Left ventricle myocardium superior (tissue), 1 donor: ENCODE results near the gene SELENOP. TPM values are rescaled to one million over a fixed set of nuclear protein-coding genes. Genes with fewer than 3 reads are reported as not detected.

ENCODE experiments used
- ATAC-seq: fragments of 200-7000 bp; cut with Tn5 transposase; one replicate; pipeline ENCODE4 v1.9.1; 2020; ENCODE audit warnings: mild to moderate bottlenecking, moderate library complexity
- DNase-seq: peaks from one replicate; pipeline ENCODE4 v3.0.0-alpha.2; 2020
- intact Hi-C: fragments of 100-400 bp; cut with micrococcal nuclease; formaldehyde crosslinking; loops from one replicate; pipeline ENCODE4 v1.11.0; 2022
- total RNA-seq: library from RNA; stranded (reverse); fragmentation: NEBNext Ultra II Directional; extraction: Animal tissue kit (Norgen Biotek cat#: 25700); gene quantifications from one replicate; pipeline ENCODE4 v1.2.1, GENCODE V29; 2021
- donor health status: DM: no; HTN: yes; CAD: no; lungs with severe emphysema.

SELENOP gene
- total RNA-seq, 1 donor from 2014 or later = 297 TPM

DNA sequence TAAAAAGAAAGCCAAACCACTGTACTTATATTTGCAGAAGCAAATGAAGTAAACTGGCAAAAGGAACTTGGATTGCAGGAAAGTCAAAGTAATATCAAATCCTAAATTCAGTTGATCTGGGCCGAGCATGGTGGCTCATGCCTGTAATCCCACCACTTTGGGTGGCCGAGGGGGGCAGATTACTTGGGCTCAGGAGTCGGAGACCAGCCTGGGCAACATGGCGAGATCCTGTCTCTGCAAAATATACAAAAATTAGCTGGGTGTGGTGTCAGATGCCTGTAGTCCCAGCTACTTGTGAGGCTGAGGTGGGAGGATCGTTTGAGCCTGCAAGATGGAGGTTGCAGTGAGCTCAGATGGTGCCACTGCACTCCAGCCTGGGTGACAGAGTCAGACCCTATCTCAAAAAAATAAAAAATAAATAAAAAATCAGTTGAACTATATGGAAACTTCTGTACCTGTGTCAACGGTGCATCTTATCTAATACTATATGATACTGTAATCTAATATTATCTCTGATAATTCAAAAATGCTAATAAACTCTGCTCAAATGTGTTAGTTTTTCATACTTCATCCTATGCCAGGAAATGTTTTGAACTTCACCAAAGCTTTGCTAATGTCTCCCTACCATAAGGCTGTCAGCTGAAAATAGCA, 10.1 kb downstream of the SELENOP start:
- intact Hi-C loops = no loop called here
- ATAC-seq (no peak), DNase-seq (no peak)

DNA sequence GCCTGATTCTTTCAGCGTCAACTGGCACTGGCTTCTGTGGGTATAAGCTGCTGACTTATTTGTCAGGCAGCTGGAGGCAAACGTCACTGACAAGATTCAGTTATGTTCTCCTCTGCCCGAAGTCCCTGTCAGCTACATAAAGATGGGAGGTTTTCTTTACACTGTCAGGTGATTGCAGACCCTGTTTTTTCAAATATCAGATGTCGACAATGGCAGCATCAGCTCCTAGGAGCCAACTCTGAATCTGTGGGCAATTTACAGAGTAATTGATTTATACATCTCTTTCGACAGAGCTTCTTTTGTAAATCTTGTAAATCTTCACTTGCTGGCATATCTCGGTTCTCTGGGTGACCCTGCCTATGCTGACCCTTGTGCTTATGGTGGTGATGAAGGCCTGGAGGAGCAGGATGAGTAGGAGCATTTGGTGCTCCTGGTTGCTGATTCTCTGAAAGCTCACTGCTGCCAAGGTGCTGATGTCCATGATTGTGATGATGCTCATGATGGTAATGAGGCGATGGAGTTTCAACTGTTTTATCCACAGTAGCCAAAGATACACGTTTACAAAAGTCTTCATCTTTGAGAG, 10.9 kb downstream of the SELENOP start:
- intact Hi-C loops = no loop called here
- DNase-seq = no peak
- ATAC-seq = no peak

DNA sequence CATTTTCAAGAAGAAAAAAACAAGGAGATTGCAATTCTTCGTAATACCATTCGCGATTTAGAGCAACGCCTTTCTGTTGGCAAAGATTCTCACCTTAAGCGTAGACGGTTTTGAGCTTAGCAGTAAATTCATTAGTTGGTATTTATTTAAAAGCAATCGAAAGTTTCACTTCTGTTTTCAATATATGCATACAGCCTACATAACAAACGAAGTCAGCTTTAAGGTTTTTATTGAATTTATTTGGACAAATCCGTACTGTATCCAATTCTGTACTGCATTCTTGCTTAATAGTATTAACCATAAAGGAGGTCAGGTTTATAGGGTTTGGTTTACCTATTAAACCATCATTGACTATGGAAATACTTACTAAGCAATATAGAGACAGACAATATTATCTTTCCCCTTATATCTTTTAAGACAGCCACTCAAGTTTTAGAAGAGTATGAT, 12.0 kb downstream of the SELENOP start:
- no peak for DNase-seq
- no peak for ATAC-seq
- intact Hi-C loops = no loop called here

DNA sequence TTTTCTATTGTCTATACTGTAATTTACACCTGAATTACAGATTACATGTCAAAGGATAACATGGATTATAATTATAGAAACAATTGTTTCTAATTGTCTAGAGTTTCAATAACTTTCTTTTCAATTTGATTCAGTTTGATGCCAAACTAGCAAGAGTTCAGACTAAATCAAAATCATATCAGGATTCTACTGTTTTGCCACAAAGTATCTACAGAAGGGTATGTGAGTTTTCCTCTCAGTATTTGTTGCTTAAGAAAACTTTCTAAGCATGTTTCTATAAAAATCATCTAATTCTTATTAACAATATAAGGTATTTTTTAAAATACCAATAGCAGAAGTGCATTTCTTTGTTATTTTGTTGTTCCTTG, 12.5 kb downstream of the SELENOP start:
- intact Hi-C loops = no loop called here
- ATAC-seq = no peak

DNA sequence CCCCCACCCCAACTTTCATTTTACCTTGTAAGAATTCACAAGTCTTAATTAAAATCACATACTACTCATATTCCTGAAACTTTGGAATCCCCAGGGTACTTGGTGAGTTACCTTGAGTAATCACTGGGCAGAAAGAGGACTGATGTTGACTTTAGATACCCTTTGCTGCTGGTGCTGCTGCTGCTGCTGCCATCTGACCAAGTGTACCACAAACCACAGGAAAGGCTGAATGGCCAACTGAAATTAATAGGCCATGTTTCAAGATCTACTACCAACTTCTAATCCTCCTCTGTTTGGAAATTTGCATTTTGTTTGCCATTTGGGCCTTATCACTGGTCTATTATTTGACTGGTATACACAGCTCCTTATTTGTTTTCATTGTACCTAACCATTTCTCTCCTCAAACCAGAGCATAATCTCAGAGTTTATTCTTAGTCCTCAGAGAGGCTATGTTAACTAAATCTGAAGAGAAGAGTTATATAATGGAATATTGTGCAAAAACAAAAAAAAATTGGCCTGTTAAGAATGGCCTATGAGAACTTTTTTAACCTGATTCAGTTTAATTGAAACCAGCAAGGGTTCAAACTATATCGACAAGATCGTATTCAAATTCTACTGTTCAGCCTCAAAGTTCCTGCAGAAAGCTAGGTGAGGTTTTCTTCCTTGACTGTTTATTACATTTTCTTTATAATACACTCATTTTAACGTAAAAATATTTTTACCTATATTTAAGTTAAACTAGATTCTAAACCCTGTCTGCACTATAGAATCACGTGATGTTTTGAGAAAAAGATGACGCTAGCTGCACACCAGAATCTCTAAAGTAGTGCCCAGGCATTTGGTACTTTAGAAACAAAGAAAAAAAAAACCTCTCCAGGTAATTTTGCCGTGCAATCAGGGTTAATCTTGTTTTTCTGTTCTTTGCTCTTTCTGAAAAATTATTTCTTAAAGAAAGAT, 13.1 kb downstream of the SELENOP start:
- DNase-seq = no peak
- intact Hi-C loops = no loop called here
- ATAC-seq = no peak

More for the DNA sequence above, 12.5 kb downstream of the SELENOP start:
- no peak for DNase-seq

DNA sequence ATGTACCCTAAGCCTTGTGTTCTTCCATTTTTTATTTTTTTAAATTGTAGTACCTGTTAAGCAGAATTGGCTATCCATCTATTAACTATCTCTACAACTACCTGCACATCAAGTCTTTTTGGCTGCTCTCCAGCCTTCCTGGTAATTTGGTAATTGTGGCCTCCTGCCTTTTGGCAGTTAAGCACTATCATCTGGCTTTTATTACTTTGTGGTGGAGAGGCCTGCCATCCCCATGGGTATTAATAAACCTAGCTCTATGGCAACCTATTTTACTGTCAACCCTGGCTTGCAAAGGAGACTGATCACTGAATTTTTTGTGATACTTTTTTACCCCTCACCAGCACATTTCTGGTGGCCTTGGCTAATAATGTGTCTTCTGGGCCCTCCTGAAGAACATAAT, 20.5 kb downstream of the SELENOP start:
- intact Hi-C loops = no loop called here
- no peak for DNase-seq
- ATAC-seq = no peak

DNA sequence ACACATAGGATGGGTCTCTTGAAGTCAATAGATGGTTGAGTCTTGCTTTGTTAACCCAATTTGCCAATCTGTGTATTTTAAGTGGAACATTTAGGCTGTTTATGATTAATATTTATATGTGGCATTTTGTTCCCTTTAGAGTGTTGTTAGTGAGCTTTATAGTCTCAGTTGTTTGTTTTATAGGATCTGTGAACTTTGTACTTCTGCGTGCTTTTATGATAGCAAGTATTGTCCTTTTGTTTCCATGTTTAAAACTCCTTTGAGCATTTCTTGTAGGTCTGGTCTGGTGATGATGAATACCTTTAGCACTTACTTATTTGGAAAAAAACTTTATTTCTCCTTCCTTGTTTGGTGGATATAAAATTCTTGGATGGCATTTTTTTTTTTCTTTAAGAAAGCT, 23.8 kb downstream of the SELENOP start:
- intact Hi-C loops = no loop called here
- DNase-seq = no peak
- ATAC-seq = no peak

DNA sequence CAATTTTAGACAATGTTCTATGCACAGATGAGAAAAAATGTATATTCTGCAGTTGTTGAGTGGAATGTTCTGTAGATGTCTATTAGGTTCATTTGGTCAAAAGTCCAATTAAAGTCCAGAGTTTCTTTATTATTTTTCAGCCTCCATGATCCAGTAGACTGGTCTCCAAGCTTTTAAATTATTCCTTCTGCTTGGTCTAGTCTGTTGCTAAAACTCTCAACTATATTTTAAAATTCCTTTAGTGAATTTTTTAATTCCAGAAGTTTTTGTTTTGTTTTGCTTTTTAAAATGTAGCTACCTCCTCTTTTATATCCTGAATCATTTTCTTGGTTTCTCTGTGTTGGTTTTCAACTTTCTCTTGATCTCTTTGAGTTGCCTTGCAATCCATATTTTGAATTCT, 24.6 kb downstream of the SELENOP start:
- ATAC-seq = no peak
- no peak for DNase-seq
- intact Hi-C loops = no loop called here

DNA sequence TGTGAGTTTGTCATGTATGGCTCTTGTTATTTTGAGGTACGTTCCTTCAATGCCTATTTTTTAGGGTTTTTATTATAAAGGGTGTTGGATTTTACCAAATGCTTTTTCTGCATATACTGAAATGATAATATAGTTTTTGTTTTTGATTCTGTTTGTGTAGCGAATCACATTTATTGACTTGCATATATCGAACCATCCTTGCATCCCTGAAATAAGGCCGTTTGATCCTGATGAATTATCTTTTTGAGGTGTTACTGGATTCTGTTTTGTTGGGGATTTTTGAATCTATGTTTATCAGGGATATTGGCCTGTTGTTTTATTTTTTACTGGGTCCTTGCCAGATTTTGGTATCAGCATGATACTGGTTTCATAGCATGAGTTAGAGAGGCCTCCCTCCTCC, 25.9 kb downstream of the SELENOP start:
- intact Hi-C loops = no loop called here
- ATAC-seq = no peak
- DNase-seq = no peak

DNA sequence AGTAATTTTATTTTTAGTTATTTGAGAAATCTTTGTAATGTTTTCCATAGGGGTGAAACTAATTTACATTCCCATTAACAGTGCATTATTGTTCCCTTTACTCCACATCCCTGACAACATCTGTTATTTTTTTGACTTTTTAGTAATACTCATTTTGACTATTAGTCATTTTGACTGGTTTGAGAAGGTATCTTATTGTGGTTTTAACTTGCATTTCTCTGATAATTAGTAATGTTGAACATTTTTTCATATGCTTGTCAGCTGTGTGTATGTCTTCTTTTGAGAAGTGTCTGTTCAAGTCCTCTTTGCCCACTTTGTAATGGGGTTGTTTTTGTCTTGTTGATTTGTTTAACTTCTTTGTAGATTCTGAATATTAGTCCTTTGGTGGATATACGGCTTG, 27.6 kb downstream of the SELENOP start:
- DNase-seq = no peak
- intact Hi-C loops = no loop called here
- ATAC-seq = no peak

DNA sequence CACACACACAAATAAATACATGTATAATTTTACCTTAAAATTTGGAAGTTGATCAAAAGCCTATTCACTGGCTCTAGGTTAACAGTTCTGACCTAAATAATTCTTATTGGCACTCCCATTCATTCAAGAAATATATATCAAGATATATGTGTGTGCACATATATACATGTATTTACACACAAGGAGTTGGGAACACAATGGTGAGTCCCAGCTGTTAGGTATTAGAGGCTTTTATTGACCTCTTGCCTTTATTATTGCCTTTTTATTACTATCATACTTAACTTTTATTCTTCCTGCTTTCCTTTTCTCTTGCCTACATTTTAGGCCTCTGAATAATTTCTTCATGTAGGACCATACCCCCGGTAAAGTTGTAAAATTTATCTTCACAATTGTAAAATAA, 30.1 kb downstream of the SELENOP start:
- ATAC-seq (no peak), DNase-seq (no peak)
- intact Hi-C loops = no loop called here

DNA sequence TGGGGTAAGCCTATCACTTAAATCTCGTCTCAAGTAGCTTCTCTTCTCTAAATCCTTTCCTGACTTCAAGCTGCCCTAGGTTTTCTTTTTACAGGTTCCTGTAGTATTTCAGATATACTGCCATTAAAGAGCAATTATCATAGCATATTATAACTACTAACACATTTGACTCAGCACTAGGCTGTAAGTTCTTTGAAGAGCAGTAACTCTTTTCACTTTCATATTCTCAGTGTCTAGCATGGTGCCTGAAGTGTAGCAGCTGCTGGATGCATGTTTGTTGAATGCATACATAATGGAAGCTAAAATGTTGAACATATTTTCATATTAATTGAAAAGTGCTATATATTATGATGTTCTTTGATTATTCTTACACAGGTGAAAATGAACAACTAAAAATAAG, 32.6 kb downstream of the SELENOP start:
- intact Hi-C loops = no loop called here
- ATAC-seq (no peak), DNase-seq (no peak)

DNA sequence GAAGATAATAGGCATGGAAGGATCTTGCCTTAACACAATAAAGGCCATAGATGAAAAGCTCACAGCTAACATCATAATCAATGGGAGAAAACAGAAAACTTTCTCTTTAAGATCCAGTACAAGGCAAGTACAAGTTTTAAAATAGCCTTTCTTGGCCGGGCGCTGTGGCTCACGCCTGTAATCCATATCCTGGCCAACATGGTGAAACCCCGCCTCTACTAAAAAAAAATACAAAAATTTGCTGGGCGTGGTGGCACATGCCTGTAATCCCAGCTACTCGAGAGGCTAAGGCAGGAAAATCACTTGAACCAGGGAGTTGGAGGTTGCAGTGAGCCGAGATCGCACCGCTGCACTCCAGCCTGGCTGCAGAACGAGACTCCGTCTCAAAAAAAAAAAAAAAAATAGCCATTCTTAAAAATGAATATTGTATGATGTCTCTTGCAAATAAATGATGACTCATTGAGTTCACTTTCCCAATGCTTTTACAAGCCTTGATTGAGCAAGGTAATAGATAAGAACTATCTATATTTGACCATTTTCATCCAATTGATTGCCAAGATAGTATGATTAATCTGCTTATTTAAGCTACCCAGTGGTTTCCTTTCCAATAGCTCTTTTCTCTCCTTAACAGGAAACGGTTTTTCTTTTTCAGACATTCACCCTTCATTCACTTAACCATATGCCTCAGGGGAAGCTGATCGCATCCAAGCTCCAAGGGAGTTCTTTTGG, 39.3 kb downstream of the SELENOP start:
- ATAC-seq (no peak), DNase-seq (no peak)
- intact Hi-C loops = no loop called here

DNA sequence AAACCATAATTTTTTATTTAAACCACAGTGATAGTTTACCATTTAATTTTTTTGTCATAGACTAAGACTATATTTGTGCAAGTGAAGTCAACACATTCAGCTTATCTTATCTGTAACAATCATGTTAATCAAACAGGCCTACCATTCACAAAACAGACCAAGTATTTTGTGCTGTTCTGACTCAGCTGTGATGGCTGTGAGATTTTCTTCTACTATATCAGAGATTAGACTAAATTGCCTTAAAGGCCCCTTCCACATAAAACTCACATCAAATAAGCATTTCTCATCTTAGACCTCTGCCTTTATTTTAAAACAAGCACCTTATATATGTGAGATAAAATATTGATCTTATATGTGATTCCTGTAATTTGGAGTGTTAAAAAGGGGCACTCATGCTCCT, 41.7 kb downstream of the SELENOP start:
- DNase-seq = no peak
- intact Hi-C loops = no loop called here
- no peak for ATAC-seq

DNA sequence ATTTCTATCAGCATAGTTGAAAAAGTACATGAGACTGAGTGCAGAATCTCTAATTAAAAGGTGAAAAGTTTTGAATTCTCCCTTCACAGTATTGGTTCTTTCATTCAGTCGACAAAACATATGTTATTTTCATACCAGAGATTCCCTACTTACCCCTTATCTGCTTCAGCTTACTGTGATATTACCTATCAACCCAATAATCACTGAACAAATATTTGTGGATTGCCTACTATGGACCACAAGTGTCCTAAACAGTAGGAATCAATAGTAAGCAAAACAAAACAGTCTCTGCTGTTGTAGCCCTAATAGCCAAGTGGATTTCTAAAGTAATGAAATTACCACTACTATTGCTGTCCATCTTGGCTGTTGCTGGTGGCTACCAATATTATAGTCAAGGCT, 43.6 kb downstream of the SELENOP start:
- intact Hi-C loops = loop anchor here (10.0 kb wide), 1 partner anchor 913 kb away; no protein-coding TSS in a partner anchor
- DNase-seq (no peak), ATAC-seq (no peak)

DNA sequence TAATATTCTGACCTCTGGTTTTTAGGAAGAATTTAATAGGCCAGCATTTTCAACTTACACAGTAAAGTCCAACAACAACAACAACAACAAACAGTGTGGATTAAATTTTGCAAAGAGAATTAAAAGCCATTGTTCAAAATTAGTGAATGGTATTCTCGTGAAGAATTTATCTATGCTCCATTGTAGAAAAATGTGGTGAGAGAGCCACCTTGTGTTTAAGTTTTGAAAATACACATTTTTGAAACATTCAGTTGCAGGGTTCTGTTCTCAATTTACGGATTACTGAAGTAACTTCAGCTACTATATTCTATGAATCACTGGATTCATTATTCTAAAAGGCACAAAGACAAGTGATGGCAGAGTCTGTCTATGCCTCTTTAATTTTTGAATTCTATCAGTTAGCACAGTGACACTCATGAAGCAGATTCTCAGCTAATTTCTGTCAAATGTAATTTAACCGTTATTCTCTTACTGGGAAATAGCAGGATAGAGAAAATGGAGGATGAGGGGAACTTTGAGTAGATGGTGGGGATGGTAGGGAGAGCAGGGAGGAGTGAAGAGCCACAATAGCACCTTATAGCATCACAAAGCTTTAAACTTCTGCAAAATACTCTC, 44.1 kb downstream of the SELENOP start:
- intact Hi-C loops = loop anchor here (10.0 kb wide), 1 partner anchor 913 kb away; no protein-coding TSS in a partner anchor
- peak; percentile 26 for ATAC-seq
- no peak for DNase-seq

DNA sequence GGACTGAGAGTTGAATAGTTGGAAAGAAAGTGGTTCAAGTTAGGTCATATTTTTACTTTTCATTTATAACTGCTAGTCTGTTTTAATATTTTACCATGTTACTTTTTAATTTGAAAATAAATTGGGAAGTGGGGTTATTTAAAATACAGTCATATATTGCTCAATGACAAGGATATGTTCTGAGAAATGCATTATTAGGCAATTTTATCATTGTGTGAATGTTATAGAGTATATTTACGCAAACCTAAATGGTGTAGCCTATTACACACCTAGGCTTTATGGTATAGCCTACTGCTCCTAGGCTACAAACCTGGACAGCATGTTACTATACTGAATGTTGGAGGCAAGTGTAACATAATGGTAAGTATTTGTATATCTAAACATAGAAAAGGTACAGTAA, 49.9 kb downstream of the SELENOP start:
- DNase-seq (no peak), ATAC-seq (no peak)
- intact Hi-C loops = loop anchor here (10.0 kb wide), 1 partner anchor 907 kb away; no protein-coding TSS in a partner anchor

DNA sequence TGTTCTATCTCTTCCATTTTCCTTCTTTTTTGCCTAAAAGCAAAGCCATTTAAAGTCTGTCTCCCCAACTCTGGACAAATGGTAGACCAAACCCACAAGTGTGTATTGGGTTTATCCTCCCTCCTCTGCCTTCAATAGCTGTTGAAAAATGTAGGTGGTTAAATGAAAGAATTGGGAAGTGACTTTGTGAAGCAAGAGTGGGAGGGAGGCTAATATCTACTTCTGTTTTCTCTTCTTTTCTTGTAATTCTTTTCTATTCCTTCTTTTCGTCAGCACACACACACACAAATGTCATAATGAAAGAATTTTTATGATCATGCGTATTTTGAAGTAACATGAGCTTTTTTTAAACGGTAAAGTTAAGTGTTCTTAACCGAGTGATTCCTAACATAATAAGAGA, 51.3 kb downstream of the SELENOP start:
- DNase-seq (no peak), ATAC-seq (no peak)
- intact Hi-C loops = loop anchor here (10.0 kb wide), 1 partner anchor 906 kb away; no protein-coding TSS in a partner anchor

DNA sequence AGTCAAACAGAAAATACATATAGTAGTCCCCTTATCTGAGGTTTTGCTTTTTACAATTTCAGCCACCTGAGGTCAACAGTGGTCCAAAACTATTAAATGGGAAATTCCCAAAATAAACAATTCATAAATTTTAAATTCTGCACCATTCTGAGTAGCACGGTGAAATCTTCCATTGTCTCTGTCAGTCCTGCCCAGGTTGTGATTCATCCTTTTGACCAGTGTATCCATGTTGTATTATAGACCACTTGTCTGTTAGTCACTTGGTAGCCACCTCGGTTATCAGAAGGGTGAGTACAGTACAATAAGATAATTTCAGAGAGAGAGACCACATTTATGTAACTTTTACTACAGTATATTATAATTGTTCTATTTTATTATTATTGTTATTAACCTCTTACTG, 52.2 kb downstream of the SELENOP start:
- ATAC-seq (no peak), DNase-seq (no peak)
- intact Hi-C loops = no loop called here
